EH (cell line): Measurements from ENCODE around the gene FAM177B.

ENCODE experiments used
- DNase-seq: peaks from one replicate; pipeline ENCODE4 v3.0.0-alpha.2; 2015; ENCODE audit warnings: low read depth

FAM177B gene

GRCh38 chr1:222786121-222786520 lies 49.1 kb downstream of the FAM177B start:
- DNase-seq: peak; percentile 10

- no peak for DNase-seq
Measured at GRCh38 chr1:222787729-222788128, 50.7 kb downstream of the FAM177B start.

GRCh38 chr1:222788402-222789156 lies 51.6 kb downstream of the FAM177B start:
- DNase-seq: no peak

GRCh38 chr1:222790115-222790514 lies 53.1 kb downstream of the FAM177B start:
- DNase-seq: no peak

- DNase-seq: no peak
Measured at GRCh38 chr1:222790520-222790919, 53.5 kb downstream of the FAM177B start.

GRCh38 chr1:222791006-222791710 lies 54.2 kb downstream of the FAM177B start:
- peak; percentile 30 for DNase-seq

- DNase-seq: peak; percentile 31
Measured at GRCh38 chr1:222792744-222793143, 55.7 kb downstream of the FAM177B start.

- peak; percentile 34 for DNase-seq
Measured at GRCh38 chr1:222794656-222795474, 57.9 kb downstream of the FAM177B start.

- DNase-seq: peak; percentile 68
Measured at GRCh38 chr1:222798116-222798515, 61.1 kb downstream of the FAM177B start.

- DNase-seq: no peak
Measured at GRCh38 chr1:222798975-222799374, 62.0 kb downstream of the FAM177B start.
